Mucosa of stomach (tissue), 1 donor: ENCODE data around the gene URB1.
"Not testable (repeated sequence)": the region's sequence is repeated elsewhere in the genome, so short reads cannot be mapped to it uniquely, and the experiment has no call there.

Experiments used
- H3K27me3 ChIP-seq: one replicate; pipeline ENCODE4 v1.7.0; 2013; ENCODE audit warnings: mild to moderate bottlenecking, low read length; ENCODE audit not compliant: control insufficient read depth, insufficient read depth
- H3K36me3 ChIP-seq: one replicate; pipeline ENCODE4 v1.7.0; 2013; ENCODE audit warnings: low read length; ENCODE audit not compliant: control insufficient read depth, insufficient read depth
- H3K4me1 ChIP-seq: one replicate; pipeline ENCODE4 v1.7.0; 2013; ENCODE audit warnings: mild to moderate bottlenecking, low read length; ENCODE audit not compliant: control insufficient read depth, insufficient read depth
- H3K4me3 ChIP-seq: one replicate; pipeline ENCODE4 v1.7.0; 2013; ENCODE audit warnings: low read length
- H3K9ac ChIP-seq: one replicate; pipeline ENCODE4 v1.7.0; 2013; ENCODE audit warnings: mild to moderate bottlenecking, low read length, moderate library complexity
- H3K9me3 ChIP-seq: one replicate; pipeline ENCODE4 v1.7.0; 2013; ENCODE audit warnings: mild to moderate bottlenecking, low read length, moderate library complexity; ENCODE audit not compliant: control insufficient read depth
- donor health status: Pancreatic carcinoma.

The URB1 gene

DNA sequence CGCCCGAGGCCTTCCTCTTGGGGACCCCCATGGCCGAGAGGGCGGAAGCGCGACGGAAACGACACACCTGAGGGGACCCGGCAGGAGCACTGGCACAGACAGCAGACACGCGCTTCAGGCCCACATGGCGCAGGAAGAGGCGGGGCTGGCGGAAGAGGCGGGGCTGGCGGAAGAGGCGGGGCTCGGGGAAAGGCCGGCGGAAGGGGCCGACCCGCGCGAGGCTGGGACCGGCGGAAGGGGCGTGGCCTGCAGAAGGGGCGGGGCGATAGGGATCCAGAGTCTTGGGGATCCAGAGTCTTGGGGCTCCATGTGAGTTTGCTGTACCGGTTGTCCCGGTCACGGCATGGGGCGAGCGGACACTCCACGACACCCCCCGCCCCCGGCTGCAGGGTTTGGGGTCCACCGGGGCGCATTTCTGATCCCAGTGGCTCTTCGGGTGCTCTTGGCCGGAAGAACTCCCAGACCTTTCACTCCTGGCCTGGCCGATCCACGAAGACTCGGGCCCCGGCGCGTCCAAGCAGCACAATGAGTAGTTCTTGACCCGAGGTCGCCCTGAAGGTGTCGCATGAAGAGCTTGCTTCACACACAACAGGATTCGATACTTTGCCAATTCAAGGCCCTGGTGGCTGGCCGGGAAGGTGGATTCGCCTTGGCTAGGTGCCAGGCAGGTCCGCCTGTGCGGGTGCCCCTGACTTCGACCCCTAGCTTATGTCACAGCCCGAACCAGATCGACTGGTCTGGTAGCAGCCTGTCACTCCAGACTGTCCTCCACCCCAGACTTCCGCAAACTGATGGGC, at the start of gene URB1:
Gene URB1 (minus strand): TSS at position 133 of the 797 bp plus-strand sequence. CDS start 102 bp downstream, at position 31.
- peak within 1 kb of the TSS; percentile 87 for H3K9ac ChIP-seq
- H3K4me3 ChIP-seq: peak within 1 kb of the TSS; percentile 94
- no peaks in the 10 kb centered on the region for H3K36me3 ChIP-seq
- H3K9me3 ChIP-seq: no peaks in the 10 kb centered on the region
- no peaks in the 10 kb centered on the region for H3K27me3 ChIP-seq
- H3K4me1 ChIP-seq: no peaks in the 10 kb centered on the region

DNA sequence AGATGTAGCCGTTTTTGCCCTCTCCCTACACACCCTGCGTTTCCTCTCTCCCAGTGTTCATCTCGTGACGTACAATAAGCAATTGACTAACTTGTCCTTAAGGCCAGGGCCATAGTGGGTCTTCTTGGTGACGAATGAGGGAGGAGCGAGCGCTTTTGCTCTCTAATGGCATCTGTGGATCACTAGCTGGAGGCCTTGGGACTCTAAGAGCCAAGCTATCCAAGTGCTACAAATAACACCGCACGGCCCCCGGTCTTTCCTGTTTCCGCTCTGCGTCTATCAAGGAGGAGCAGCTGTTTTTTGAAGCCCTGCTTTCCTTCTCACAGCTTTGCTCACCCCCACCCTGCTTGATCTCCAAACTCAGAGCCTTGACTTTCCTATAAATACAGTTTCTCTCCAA, 44.9 kb upstream of the URB1 start:
- Histone ChIP-seq H3K27me3 (no peaks in the 10 kb centered on the region), H3K4me3 (no peak overlapping the region)

DNA sequence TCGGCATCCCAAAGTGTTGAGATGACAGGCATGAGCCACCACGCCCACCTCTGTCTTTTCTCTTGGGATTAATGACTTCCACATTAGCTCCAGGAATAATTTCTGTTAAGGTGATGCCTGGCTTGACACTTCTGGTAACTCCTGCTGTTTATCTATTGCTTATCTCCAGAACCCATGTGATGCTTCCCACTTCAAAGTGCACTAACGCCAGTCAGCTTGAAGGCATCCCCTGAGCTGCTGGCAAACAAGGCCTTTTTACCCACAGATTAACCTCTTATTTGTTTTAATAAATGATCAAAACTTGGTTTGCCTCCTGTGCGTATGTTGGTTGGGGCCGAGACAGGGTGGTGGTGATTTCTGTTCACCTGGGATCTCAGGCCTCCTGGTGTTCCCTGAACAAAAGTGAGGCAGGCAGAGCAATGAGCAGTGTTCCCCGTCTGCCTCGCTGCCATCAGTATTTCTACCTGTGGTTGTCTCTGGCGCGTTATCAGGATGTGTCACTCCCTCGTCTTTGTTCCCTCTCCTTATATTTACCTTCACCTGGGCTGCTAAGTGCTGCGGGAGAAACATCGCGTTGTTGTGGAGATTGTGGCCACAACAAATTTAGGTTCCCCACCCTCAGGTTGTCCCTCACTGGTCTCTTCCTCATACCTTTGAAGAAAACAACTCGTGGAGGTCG, 40.3 kb upstream of the URB1 start:
- not testable (repeated sequence) for H3K9ac ChIP-seq, H3K27me3 ChIP-seq, H3K9me3 ChIP-seq, H3K36me3 ChIP-seq, H3K4me3 ChIP-seq
- peaks cover 22% of the 10 kb centered on the region for H3K4me1 ChIP-seq

More for the DNA sequence above, 44.9 kb upstream of the URB1 start:
- peaks cover 19% of the 10 kb centered on the region for H3K4me1 ChIP-seq
- no peak overlapping the region for H3K9ac ChIP-seq
- no peaks in the 10 kb centered on the region for H3K36me3 ChIP-seq
- H3K9me3 ChIP-seq: no peaks in the 10 kb centered on the region

- H3K9me3 ChIP-seq: no peaks in the 10 kb centered on the region
- peaks cover 17% of the 10 kb centered on the region for H3K4me1 ChIP-seq
- H3K9ac ChIP-seq: no peak overlapping the region
Observed at GRCh38 chr21:32427958-32428623, 35.3 kb upstream of the URB1 start.

GRCh38 chr21:32426592-32427051, 33.8 kb upstream of the URB1 start:
- H3K27me3 ChIP-seq: no peaks in the 10 kb centered on the region
- no peaks in the 10 kb centered on the region for H3K9me3 ChIP-seq
- no peak overlapping the region for H3K4me3 ChIP-seq
- H3K9ac ChIP-seq: no peak overlapping the region
- H3K36me3 ChIP-seq: no peaks in the 10 kb centered on the region
- H3K4me1 ChIP-seq: peaks cover 7% of the 10 kb centered on the region

More at GRCh38 chr21:32427958-32428623, 35.3 kb upstream of the URB1 start:
- no peak overlapping the region for H3K4me3 ChIP-seq
- no peaks in the 10 kb centered on the region for H3K36me3 ChIP-seq
- H3K27me3 ChIP-seq: no peaks in the 10 kb centered on the region

- H3K4me3 ChIP-seq: no peak overlapping the region
- H3K4me1 ChIP-seq: peaks cover 7% of the 10 kb centered on the region
- H3K36me3 ChIP-seq: no peaks in the 10 kb centered on the region
- no peaks in the 10 kb centered on the region for H3K9me3 ChIP-seq
- H3K9ac ChIP-seq: no peak overlapping the region
- no peaks in the 10 kb centered on the region for H3K27me3 ChIP-seq
Observed at GRCh38 chr21:32426066-32426465, 33.3 kb upstream of the URB1 start.

GRCh38 chr21:32425628-32426027, 32.8 kb upstream of the URB1 start:
- Histone ChIP-seq H3K4me3 (no peak overlapping the region), H3K4me1 (peaks cover 7% of the 10 kb centered on the region), H3K9me3 (no peaks in the 10 kb centered on the region), H3K27me3 (no peaks in the 10 kb centered on the region), H3K9ac (no peak overlapping the region), H3K36me3 (no peaks in the 10 kb centered on the region)

DNA sequence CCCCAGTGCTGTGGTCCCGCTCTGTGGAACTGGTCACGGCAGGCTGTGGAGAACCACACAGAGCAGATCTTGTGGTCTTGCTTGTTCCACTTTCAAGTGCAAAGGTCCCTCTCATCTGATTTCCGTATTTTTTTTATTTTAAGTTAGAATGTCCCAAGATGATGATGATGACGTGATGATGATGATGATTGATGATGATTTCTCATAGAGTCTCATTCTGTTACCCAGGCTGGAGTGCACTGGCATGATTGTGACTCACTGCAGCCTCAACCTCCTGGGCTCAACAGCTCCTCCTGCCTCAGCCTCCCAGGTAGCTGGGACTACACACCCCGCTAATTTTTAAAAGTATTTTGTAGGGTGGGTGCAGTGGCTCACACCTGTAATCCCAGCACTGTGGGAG, 31.9 kb upstream of the URB1 start:
- no peak overlapping the region for H3K4me3 ChIP-seq
- no peaks in the 10 kb centered on the region for H3K36me3 ChIP-seq
- H3K9ac ChIP-seq: no peak overlapping the region
- H3K4me1 ChIP-seq: peaks cover 7% of the 10 kb centered on the region
- no peaks in the 10 kb centered on the region for H3K27me3 ChIP-seq
- no peaks in the 10 kb centered on the region for H3K9me3 ChIP-seq

- no peak overlapping the region for H3K9ac ChIP-seq
- peaks cover 7% of the 10 kb centered on the region for H3K4me1 ChIP-seq
- H3K27me3 ChIP-seq: no peaks in the 10 kb centered on the region
- H3K4me3 ChIP-seq: no peak overlapping the region
- no peaks in the 10 kb centered on the region for H3K36me3 ChIP-seq
- no peaks in the 10 kb centered on the region for H3K9me3 ChIP-seq
Observed at GRCh38 chr21:32424191-32424535, 31.4 kb upstream of the URB1 start.

GRCh38 chr21:32423320-32424190, 30.7 kb upstream of the URB1 start:
- Histone ChIP-seq H3K9ac (no peak overlapping the region), H3K36me3 (no peaks in the 10 kb centered on the region), H3K4me3 (no peak overlapping the region), H3K4me1 (peaks cover 7% of the 10 kb centered on the region), H3K9me3 (no peaks in the 10 kb centered on the region), H3K27me3 (no peaks in the 10 kb centered on the region)

DNA sequence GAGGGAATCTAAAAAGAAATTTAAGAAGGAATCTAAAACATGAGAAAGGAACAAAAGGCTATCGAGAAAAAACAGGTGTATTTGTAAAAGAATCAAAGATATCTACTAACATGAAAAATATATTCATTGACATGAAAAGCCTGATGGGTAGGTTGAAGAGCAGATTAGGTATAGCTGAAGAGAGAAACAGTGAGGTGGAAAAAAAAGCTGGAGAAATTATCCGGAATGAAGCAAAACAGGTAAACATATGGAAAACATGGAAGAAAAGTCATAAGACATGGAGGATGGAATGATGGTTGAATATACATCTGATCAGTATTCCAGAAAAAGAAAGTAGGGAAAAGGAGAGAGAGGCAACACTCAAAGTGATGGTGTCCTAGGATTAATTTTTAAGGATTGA, 29.3 kb upstream of the URB1 start:
- Histone ChIP-seq H3K4me1 (no peaks in the 10 kb centered on the region), H3K36me3 (no peaks in the 10 kb centered on the region), H3K27me3 (no peaks in the 10 kb centered on the region), H3K9ac (no peak overlapping the region), H3K9me3 (no peaks in the 10 kb centered on the region), H3K4me3 (no peak overlapping the region)
